Stomach (tissue), 4 donors: ENCODE measurements around the gene USP48.

Source experiments
- POLR2A ChIP-seq, 4 donors: fragments of 450-650 bp; IDR thresholded peaks; one replicate each; pipeline ENCODE4 v1.6.1; 2016; ENCODE audit warnings: antibody characterized with exemption in 4 of 4, control low read depth in 2 of 4, mild to moderate bottlenecking in 1 of 4, moderate library complexity in 1 of 4
- TF ChIP-seq, protein P1 (sequence below), 7 experiments: fragments of 450-650 bp in 4 of 7; fragments of 200-600 bp in 3 of 7; sonication (generic) in 3 of 7; IDR thresholded peaks; one replicate each; pipeline ENCODE4 v1.5.1; 2016 to 2019; ENCODE audit warnings: antibody characterized with exemption in 7 of 7, control low read depth in 2 of 7, mild to moderate bottlenecking in 1 of 7

GRCh38 chr1:21764615-21765423 is 18.1 kb downstream of the USP48 start:
- TF ChIP-seq, protein P1, sequence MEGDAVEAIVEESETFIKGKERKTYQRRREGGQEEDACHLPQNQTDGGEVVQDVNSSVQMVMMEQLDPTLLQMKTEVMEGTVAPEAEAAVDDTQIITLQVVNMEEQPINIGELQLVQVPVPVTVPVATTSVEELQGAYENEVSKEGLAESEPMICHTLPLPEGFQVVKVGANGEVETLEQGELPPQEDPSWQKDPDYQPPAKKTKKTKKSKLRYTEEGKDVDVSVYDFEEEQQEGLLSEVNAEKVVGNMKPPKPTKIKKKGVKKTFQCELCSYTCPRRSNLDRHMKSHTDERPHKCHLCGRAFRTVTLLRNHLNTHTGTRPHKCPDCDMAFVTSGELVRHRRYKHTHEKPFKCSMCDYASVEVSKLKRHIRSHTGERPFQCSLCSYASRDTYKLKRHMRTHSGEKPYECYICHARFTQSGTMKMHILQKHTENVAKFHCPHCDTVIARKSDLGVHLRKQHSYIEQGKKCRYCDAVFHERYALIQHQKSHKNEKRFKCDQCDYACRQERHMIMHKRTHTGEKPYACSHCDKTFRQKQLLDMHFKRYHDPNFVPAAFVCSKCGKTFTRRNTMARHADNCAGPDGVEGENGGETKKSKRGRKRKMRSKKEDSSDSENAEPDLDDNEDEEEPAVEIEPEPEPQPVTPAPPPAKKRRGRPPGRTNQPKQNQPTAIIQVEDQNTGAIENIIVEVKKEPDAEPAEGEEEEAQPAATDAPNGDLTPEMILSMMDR (IDR thresholded peaks at IDR 0.05), result no peak
- no peak for TF ChIP-seq POLR2A (IDR thresholded peaks at IDR 0.05)
